ENCODE measurements around the gene CYRIA. TPM values are rescaled to one million over a fixed set of nuclear protein-coding genes. Genes with fewer than 3 reads are reported as not detected.

Gene CYRIA
- total RNA-seq, 2 experiments from 2014 or later, result 0.20 to 0.31 TPM

DNA sequence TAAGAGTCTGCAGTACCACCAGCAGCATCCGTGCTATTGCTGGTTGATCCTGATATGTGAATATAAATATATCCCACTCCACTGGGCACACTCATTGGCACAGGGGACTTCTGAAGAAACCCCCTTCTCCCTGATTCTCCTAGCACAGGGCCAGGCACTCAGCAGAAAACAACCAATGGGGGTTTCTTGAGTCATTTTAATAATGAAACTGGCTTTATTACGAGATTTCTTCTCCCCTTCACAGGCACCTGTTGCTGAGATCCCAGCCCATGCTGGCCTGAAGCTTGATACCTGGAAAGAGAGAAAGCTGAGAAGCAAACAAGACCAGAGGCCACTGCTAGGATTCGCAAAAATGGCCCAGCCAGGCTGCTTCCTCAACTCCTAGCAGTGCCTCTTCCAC, 17.9 kb upstream of the CYRIA start:
- H3K36me3 Mint-ChIP-seq (ENCODE audit: low read depth), result no peaks in the 10 kb centered on the region
- ChIA-PET CTCF (no interaction called here), POLR2A (no interaction called here)
- no peak overlapping the region for H3K4me3 Mint-ChIP-seq
- peaks cover 5% of the 10 kb centered on the region for H3K27me3 Mint-ChIP-seq
- no peaks in the 10 kb centered on the region for H3K9me3 Mint-ChIP-seq
- H3K4me1 Mint-ChIP-seq, result no peaks in the 10 kb centered on the region
- H3K27ac Mint-ChIP-seq, result no peak overlapping the region
- no peak for DNase-seq

DNA sequence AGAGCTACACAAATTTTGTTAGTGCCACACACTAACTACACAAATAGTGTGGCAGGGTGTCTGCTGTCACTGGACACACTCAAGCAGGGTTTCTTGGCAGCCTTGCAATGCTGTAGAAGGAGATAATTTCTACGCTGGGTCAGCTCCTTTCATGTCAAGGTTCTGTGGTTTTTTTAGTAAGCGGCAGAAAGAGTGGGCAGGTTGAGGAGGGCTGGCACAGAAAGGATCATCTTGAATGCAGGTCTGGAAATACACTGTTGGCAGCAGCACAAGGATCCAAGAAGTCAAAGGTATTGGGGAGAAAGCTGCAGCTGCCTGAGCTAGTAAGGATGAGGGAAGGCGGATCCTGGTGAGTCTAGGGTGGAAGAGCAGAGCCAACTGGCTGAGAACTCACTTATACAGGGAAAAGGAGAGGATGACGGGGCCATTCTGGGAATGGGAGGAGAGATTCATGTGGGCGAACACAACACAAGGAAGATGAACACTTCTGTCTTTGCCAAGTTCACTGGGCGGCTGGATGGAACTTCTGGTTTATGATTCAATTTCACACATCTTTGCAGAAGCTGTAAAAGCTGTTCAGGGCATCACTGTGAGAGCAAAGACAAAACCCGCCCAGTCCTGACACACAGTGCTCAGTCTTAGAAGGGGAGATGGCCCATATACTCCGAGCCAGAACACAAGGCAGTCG, 16.9 kb upstream of the CYRIA start:
- H3K4me3 Mint-ChIP-seq, result no peak overlapping the region
- H3K27me3 Mint-ChIP-seq, result peaks cover 5% of the 10 kb centered on the region
- H3K27ac Mint-ChIP-seq, result no peak overlapping the region
- H3K9me3 Mint-ChIP-seq, result peaks cover 4% of the 10 kb centered on the region
- no peak for DNase-seq
- H3K4me1 Mint-ChIP-seq, result no peaks in the 10 kb centered on the region
- CTCF ChIA-PET, result no interaction called here
- H3K36me3 Mint-ChIP-seq (ENCODE audit: low read depth), result no peaks in the 10 kb centered on the region
- POLR2A ChIA-PET, result no interaction called here

DNA sequence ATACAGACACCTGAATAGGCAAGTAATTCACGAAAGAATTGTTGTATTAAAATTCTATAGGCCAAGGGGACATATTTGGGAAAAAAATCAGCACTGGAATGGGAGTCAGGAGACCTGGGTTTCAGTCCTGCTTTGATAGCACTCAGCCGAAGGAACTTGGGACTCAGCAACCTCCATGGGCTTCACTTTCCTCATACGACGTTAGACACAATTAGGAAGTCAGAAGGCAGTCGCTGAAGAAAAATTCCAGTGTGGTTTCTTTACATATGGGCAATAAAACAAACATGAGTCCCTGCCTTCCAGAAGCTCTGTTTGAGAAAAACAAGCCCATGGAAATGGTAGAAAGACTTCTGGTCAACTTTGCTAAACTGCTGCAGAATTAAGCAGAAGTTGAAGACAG, 15.1 kb upstream of the CYRIA start:
- CTCF ChIA-PET, result no interaction called here
- Mint-ChIP-seq H3K4me3 (no peak overlapping the region), H3K36me3 (ENCODE audit: low read depth) (no peaks in the 10 kb centered on the region), H3K27ac (no peak overlapping the region), H3K9me3 (peaks cover 4% of the 10 kb centered on the region), H3K4me1 (no peaks in the 10 kb centered on the region), H3K27me3 (peaks cover 5% of the 10 kb centered on the region)
- POLR2A ChIA-PET, result no interaction called here
- no peak for DNase-seq

DNA sequence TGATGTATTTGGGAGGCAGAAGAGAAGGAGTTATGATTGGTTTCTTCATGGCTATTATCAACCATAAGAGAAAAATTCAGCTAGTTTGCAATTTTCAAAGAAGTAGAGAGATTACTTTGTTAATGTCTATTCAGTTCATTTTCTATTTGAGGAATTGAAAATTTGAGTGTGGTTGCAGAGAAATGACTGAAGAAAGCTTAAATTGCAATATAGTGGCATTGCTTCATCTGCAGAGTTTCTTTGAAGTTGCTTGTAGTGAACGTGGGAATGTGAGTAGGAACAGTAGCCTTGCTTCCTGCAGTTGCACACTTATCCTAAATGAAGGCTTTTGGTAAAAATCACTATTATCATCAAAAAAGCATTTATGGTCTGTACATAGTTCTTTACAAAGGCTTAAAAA, 14.7 kb upstream of the CYRIA start:
- Mint-ChIP-seq H3K4me1 (no peaks in the 10 kb centered on the region), H3K27ac (no peak overlapping the region), H3K36me3 (ENCODE audit: low read depth) (no peaks in the 10 kb centered on the region), H3K27me3 (peaks cover 6% of the 10 kb centered on the region), H3K4me3 (no peak overlapping the region), H3K9me3 (peaks cover 4% of the 10 kb centered on the region)
- ChIA-PET POLR2A (no interaction called here), CTCF (no interaction called here)
- DNase-seq, result no peak

DNA sequence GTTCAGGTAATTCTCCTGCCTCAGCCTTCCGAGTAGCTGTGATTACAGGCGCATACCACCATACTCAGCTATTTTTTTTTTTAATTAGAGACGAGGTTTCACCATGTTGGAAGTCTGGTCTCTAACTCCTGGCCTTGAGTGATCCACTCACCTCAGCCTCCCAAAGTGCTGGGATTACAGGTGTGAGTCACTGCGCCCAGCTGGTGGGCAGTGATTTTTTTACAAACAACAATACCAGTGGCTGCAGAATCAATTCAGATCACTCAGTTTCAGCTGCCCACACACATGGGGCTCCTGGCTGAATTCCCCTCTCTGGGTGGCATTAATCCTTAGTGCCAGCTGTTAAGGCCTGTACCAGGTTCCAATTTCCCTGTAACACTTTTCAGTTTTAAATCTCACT, 13.3 kb upstream of the CYRIA start:
- ChIA-PET POLR2A (no interaction called here), CTCF (interaction anchor here (1.5 kb wide), 1 partner anchor 56 kb away, joined by 3 read pairs; no protein-coding TSS in a partner anchor)
- peaks cover 6% of the 10 kb centered on the region for H3K27me3 Mint-ChIP-seq
- no peak for DNase-seq
- no peak overlapping the region for H3K27ac Mint-ChIP-seq
- H3K4me3 Mint-ChIP-seq, result no peak overlapping the region
- H3K4me1 Mint-ChIP-seq, result no peaks in the 10 kb centered on the region
- no peaks in the 10 kb centered on the region for H3K36me3 Mint-ChIP-seq (ENCODE audit: low read depth)
- H3K9me3 Mint-ChIP-seq, result peaks cover 4% of the 10 kb centered on the region

DNA sequence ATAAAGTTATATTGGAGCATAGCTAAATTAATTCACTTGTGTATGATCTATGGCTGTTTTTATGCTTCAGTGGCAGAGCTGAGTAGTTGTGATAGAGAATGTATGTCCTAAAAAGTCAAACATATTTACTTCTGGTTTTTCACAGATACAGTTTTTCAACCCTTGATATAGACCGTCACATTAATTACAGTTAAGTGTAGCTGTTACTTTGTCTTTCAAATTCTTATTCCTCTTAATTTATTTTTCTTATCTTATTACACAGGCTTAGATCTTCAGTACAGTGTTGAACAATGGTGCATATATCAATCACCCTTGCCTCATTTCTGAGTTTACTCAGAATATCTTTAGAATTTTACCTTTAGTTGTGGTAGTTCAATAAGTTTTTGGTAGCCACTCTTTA, 12.2 kb upstream of the CYRIA start:
- DNase-seq, result no peak
- Mint-ChIP-seq H3K9me3 (peaks cover 4% of the 10 kb centered on the region), H3K36me3 (ENCODE audit: low read depth) (no peaks in the 10 kb centered on the region), H3K27ac (no peak overlapping the region), H3K4me1 (no peaks in the 10 kb centered on the region), H3K4me3 (no peak overlapping the region), H3K27me3 (peaks cover 7% of the 10 kb centered on the region)
- ChIA-PET CTCF (interaction anchor here (1.5 kb wide), 1 partner anchor 55 kb away, joined by 3 read pairs; no protein-coding TSS in a partner anchor), POLR2A (no interaction called here)

DNA sequence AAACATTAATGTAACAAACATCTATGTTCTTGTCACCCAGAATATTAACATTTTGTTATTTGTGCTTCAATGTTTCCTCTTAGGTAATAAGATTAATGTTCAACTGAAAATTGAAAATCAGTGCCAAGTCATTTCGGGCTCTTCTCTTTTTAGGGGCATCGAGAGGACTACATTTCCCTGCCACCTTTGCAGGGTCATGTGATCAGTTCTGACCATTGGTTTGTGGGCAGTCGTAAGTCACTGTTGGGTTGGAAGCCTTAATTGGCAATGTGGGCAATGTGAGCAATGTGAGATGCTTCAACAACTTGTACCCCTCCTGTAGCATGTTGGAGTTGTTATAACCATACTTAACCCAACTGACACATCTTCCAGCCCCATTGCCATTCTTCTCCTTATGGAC, 10.1 kb upstream of the CYRIA start:
- Mint-ChIP-seq H3K27ac (no peak overlapping the region), H3K9me3 (peaks cover 4% of the 10 kb centered on the region), H3K4me3 (no peak overlapping the region), H3K27me3 (peaks cover 7% of the 10 kb centered on the region), H3K4me1 (no peaks in the 10 kb centered on the region), H3K36me3 (ENCODE audit: low read depth) (no peaks in the 10 kb centered on the region)
- ChIA-PET CTCF (no interaction called here), POLR2A (no interaction called here)
- no peak for DNase-seq

DNA sequence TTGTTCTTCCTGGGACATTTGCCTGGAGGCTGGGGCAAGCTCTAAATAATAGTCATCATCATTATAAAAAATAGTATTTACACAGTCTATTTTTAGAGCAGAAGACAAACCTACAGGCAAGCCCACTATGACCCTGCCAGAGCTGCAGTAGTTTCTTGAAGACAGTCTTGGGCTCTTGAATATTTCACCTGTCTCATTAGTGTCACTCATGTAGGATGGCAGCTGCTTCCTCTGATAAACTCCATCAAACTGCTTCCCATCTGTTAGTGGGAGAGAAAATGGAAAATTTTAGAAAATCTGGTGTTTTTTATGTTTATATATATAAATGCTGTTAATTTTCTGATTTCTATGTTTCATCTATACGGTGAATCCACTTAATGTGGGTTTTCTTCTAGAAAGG, 8.5 kb upstream of the CYRIA start:
- no peak overlapping the region for H3K27ac Mint-ChIP-seq
- ChIA-PET CTCF (no interaction called here), POLR2A (no interaction called here)
- no peak for DNase-seq
- peaks cover 7% of the 10 kb centered on the region for H3K27me3 Mint-ChIP-seq
- no peak overlapping the region for H3K4me3 Mint-ChIP-seq
- H3K9me3 Mint-ChIP-seq, result peaks cover 4% of the 10 kb centered on the region
- no peaks in the 10 kb centered on the region for H3K36me3 Mint-ChIP-seq (ENCODE audit: low read depth)
- no peaks in the 10 kb centered on the region for H3K4me1 Mint-ChIP-seq

DNA sequence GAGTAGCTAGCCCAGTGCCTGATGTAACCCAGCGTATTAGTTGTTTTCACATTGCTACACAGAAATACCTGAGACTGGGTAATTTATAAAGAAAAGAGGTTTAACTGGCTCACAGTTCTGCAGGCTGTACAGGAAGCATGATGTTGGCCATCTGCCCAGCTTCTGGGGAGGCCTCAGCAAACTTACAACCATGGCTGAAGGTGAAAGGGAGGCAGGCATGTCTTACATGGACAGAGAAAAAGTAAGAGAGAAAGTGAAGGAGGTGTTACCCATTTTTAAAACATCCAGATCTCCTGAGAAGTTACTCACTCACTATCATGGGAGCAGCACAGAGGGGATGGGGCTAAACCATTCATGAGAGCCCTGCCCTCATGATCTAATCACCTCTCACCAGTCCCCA, 6.1 kb upstream of the CYRIA start:
- H3K27ac Mint-ChIP-seq, result no peak overlapping the region
- no peaks in the 10 kb centered on the region for H3K9me3 Mint-ChIP-seq
- DNase-seq, result no peak
- no peaks in the 10 kb centered on the region for H3K36me3 Mint-ChIP-seq (ENCODE audit: low read depth)
- peaks cover 10% of the 10 kb centered on the region for H3K27me3 Mint-ChIP-seq
- ChIA-PET CTCF (no interaction called here), POLR2A (no interaction called here)
- H3K4me1 Mint-ChIP-seq, result no peaks in the 10 kb centered on the region
- no peak overlapping the region for H3K4me3 Mint-ChIP-seq

DNA sequence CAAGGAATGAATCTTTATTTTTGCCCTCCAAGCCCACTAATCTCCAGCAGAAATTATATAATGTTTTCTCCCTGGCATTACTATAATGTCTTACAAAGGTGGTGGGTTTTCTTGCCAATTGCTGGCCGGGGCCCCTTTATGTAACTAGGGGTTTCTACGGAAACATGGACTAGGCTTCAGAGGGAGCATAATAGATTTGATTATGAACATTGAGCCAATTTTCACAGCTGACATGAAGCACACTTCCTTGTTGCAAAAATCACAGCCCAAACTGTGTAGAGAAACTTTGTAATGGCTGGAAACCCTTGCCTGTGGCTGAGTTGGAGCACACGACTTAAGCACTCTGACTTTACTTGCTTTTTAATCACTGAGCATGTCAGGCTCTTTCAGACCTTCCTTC, 3.8 kb upstream of the CYRIA start:
- Mint-ChIP-seq H3K36me3 (ENCODE audit: low read depth) (no peaks in the 10 kb centered on the region), H3K27ac (no peak overlapping the region), H3K4me1 (peaks cover 13% of the 10 kb centered on the region), H3K9me3 (no peaks in the 10 kb centered on the region), H3K4me3 (no peak overlapping the region), H3K27me3 (peaks cover 19% of the 10 kb centered on the region)
- no peak for DNase-seq
- ChIA-PET CTCF (interaction anchor here (1.7 kb wide), 1 partner anchor 21 kb away, joined by 6 read pairs; no protein-coding TSS in a partner anchor), POLR2A (no interaction called here)

DNA sequence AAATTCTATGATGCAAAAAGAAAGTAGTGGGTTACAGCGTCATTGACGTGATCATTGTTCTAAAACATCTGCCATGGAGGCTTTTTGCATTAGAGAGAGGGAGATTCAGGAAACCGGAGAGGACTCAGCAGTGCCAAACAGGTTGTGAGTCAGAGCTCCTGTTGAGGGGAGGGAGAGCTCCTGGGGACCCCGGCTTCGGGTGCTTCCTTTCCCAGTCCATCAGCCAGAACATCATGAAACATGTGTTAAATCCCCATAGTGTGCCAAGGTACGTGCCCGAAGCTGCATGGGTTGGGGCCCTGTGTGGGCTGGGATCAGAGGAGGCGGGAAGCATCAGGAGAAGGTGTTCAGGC, 791 bp upstream of the CYRIA start:
- DNase-seq, result no peak
- Mint-ChIP-seq H3K27me3 (peaks cover 24% of the 10 kb centered on the region), H3K36me3 (ENCODE audit: low read depth) (no peaks in the 10 kb centered on the region), H3K4me3 (peak overlapping the region; percentile 70), H3K4me1 (peaks cover 20% of the 10 kb centered on the region), H3K27ac (peak overlapping the region; percentile 83), H3K9me3 (no peaks in the 10 kb centered on the region)
- POLR2A ChIA-PET, result no interaction called here
- CTCF ChIA-PET, result no interaction called here

DNA sequence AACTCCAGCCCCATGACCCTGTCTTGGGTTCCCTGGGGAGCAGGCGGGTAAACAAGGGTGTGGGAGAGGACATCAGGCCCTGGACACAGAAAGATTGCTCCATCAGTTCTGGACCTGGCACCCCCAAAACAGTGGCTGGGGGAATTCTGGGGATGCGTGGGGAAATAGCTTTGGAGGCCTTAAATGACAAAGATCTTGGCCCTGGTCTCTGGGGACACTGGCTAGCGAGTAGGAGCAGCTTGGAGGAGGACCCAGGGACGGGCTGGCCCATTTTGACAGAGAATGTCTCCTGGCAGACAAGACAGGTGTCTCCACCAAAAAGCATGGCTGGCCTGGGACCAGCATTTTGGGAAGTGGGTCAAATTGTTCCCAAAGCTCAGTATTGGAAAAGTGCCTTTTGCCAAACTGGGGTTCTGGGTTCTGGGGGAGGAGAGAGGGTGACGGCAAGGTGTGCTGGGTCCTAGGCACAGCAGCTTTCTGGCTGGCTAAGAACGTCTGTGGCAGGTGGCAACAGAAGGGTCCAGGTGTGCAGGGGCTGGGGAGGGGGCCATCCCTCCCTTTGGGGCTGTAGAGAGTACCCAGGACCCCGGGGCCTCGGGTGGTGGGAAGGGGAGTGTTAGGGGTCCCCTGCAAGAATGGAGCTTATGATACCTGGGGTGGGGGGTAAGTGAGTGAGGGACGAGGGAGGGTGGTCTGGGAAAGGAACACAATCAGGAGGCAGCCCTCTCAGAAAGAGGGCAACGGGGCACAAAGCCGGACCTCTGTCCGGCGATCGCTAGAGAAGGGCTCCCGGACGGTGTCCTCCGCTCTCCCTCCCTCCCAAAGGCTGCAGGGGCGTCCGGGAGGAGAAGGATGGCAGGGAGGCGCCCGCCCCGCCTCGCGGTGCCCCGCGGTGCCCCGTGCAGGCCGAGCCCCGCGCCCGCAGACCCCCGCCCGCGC, 556 bp downstream of the CYRIA start:
- H3K36me3 Mint-ChIP-seq (ENCODE audit: low read depth), result no peaks in the 10 kb centered on the region
- peaks cover 26% of the 10 kb centered on the region for H3K27me3 Mint-ChIP-seq
- DNase-seq, result no peak
- H3K4me3 Mint-ChIP-seq, result peak overlapping the region; percentile 60
- peaks cover 20% of the 10 kb centered on the region for H3K4me1 Mint-ChIP-seq
- H3K9me3 Mint-ChIP-seq, result no peaks in the 10 kb centered on the region
- no peak overlapping the region for H3K27ac Mint-ChIP-seq
- POLR2A ChIA-PET, result no interaction called here
- CTCF ChIA-PET, result interaction anchor here (1.0 kb wide), 1 partner anchor 11 kb away, joined by 3 read pairs; no protein-coding TSS in a partner anchor

DNA sequence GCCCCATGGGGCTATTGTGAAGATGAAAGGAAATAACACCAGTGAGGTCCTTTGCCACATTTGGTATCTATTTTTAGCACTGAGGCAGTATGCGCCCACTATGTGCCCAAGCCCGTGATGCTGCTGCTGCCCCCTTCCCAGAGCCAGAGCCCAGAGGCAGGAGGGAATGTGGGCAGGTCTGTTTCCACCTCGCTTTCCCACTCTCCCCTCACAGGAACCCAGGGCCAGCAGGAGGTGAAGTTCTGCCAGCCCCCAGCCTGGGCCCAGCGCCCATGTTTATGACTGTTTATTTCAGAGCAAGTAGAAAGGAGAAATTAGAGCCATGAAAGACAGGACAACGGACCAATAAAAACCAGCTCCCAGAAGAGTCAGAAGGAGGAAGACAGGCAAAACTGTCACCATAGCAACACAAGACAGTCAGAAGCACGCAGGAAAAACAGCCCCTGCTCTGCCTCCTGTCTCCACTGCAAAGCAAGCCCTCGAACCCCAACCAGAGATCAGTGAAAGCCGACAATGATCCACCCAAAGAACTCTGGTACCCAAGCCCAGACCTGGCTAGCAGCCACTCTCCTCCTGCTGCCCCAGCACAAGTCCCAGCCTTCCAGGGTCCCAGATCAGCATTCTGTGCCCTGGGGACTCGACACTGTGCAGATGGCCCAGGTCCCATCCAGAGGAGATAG, 1.4 kb downstream of the CYRIA start:
- H3K27me3 Mint-ChIP-seq, result peaks cover 26% of the 10 kb centered on the region
- POLR2A ChIA-PET, result no interaction called here
- CTCF ChIA-PET, result interaction anchor here (1.7 kb wide), 1 partner anchor 186 kb away, joined by 3 read pairs; no protein-coding TSS in a partner anchor
- H3K27ac Mint-ChIP-seq, result no peak overlapping the region
- H3K36me3 Mint-ChIP-seq (ENCODE audit: low read depth), result no peaks in the 10 kb centered on the region
- peak overlapping the region; percentile 60 for H3K4me3 Mint-ChIP-seq
- no peaks in the 10 kb centered on the region for H3K9me3 Mint-ChIP-seq
- H3K4me1 Mint-ChIP-seq, result peaks cover 20% of the 10 kb centered on the region
- DNase-seq, result no peak

All from activated CD4-positive, alpha-beta T cell treated with anti-CD3 and anti-CD28 coated beads, Interleukin-2, amount 10 ng/mL, durations not matched to agents 7 days and 5 days (primary cell).